DND-41 (cell line): ENCODE data around the gene APBB2.

ENCODE experiments used
- CTCF ChIP-seq: IDR thresholded peaks from 2 replicates; pipeline ENCODE4 v1.5.1; 2012; ENCODE audit warnings: borderline replicate concordance, low read length, moderate library complexity, mild to moderate bottlenecking; ENCODE audit not compliant: poor library complexity, severe bottlenecking; ENCODE audit errors: extremely low read depth
- EZH2 ChIP-seq: IDR thresholded peaks from 3 replicates; pipeline ENCODE4 v1.6.1; 2012; ENCODE audit warnings: borderline replicate concordance, low read depth, mild to moderate bottlenecking, moderate library complexity, low read length, inconsistent platforms; ENCODE audit not compliant: severe bottlenecking

- TF ChIP-seq CTCF (no peak), EZH2 (no peak)
Observed at GRCh38 chr4:41156574-41156973, 57.8 kb downstream of the APBB2 start.
